ENCODE results near the gene PRKAG3.

- TF ChIP-seq TEAD4 (IDR thresholded peaks at IDR 0.05) (no peak), TAF1 (IDR thresholded peaks at IDR 0.05; ENCODE audit: low read depth) (no peak), NFIC (IDR thresholded peaks at IDR 0.05) (peak; percentile 63), EGR1 (IDR thresholded peaks at IDR 0.05) (no peak), CEBPB (IDR thresholded peaks at IDR 0.05) (0 out of 2 replicates have a peak, but pooled peaks have one; percentile 41), RAD21 (IDR thresholded peaks at IDR 0.05; ENCODE audit: low read depth) (no peak), TCF12 (IDR thresholded peaks at IDR 0.05; ENCODE audit: low read depth) (peak; percentile 54), ZBTB7A (IDR thresholded peaks at IDR 0.05; ENCODE audit: low read depth) (no peak), CREB1 (IDR thresholded peaks at IDR 0.05; ENCODE audit: low read depth) (no peak), MAX (IDR thresholded peaks at IDR 0.05) (no peak), FOXM1 (IDR thresholded peaks at IDR 0.05; ENCODE audit: borderline replicate concordance, low read depth) (no peak), EP300 (IDR thresholded peaks at IDR 0.05; ENCODE audit: borderline replicate concordance) (no peak), USF1 (IDR thresholded peaks at IDR 0.05) (0 out of 2 replicates have a peak, but pooled peaks have one; percentile 14)
- TF ChIP-seq, protein P1, sequence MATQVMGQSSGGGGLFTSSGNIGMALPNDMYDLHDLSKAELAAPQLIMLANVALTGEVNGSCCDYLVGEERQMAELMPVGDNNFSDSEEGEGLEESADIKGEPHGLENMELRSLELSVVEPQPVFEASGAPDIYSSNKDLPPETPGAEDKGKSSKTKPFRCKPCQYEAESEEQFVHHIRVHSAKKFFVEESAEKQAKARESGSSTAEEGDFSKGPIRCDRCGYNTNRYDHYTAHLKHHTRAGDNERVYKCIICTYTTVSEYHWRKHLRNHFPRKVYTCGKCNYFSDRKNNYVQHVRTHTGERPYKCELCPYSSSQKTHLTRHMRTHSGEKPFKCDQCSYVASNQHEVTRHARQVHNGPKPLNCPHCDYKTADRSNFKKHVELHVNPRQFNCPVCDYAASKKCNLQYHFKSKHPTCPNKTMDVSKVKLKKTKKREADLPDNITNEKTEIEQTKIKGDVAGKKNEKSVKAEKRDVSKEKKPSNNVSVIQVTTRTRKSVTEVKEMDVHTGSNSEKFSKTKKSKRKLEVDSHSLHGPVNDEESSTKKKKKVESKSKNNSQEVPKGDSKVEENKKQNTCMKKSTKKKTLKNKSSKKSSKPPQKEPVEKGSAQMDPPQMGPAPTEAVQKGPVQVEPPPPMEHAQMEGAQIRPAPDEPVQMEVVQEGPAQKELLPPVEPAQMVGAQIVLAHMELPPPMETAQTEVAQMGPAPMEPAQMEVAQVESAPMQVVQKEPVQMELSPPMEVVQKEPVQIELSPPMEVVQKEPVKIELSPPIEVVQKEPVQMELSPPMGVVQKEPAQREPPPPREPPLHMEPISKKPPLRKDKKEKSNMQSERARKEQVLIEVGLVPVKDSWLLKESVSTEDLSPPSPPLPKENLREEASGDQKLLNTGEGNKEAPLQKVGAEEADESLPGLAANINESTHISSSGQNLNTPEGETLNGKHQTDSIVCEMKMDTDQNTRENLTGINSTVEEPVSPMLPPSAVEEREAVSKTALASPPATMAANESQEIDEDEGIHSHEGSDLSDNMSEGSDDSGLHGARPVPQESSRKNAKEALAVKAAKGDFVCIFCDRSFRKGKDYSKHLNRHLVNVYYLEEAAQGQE (IDR thresholded peaks at IDR 0.05; ENCODE audit: low read depth) = no peak
These were observed 3.1 kb upstream of the PRKAG3 start for GRCh38 chr2:218834685-218835084.
